OCI-LY3 (cell line): ENCODE results near the gene ATG10.

Experiments
- CTCF ChIP-seq: fragments of 200-600, 300-600 bp; sonication (generic); IDR thresholded peaks from 2 replicates; pipeline ENCODE4 v1.5.1; 2014; ENCODE audit warnings: antibody characterized with exemption, low read length, low read depth
- EZH2phosphoT487 ChIP-seq: fragments of 200-600 bp; shearing (Covaris generic); IDR thresholded peaks from 2 replicates; pipeline ENCODE4 v1.6.1; 2018; ENCODE audit warnings: antibody characterized with exemption, mixed run types, low read depth

- no peak for TF ChIP-seq CTCF
- no peak for TF ChIP-seq EZH2phosphoT487
Measured at GRCh38 chr5:81972492-81972783, 615 bp downstream of the ATG10 start.
